BLaER1 treated with 17β-estradiol and CSF1 and Interleukin-3, amounts not matched to agents 10 nM and 100 nM (cell line): ENCODE measurements around the gene GNAS-AS1.

Source experiments
- H3K27ac ChIP-seq, 11 experiments: shearing (Covaris generic); formaldehyde crosslinking; 2 replicates each; pipeline ENCODE4 v1.8.1; 2022
- H3K27me3 ChIP-seq, 11 experiments: shearing (Covaris generic); formaldehyde crosslinking; 2 replicates each; pipeline ENCODE4 v1.8.1; 2022
- H3K36me3 ChIP-seq, 11 experiments: shearing (Covaris generic); formaldehyde crosslinking; 2 replicates each; pipeline ENCODE4 v1.8.1; 2022
- H3K4me1 ChIP-seq, 10 experiments: shearing (Covaris generic); formaldehyde crosslinking; 2 replicates each; pipeline ENCODE4 v1.8.1; 2022
- H3K4me2 ChIP-seq, 11 experiments: shearing (Covaris generic); formaldehyde crosslinking; 2 replicates each; pipeline ENCODE4 v1.8.1; 2022
- H3K4me3 ChIP-seq, 10 experiments: shearing (Covaris generic); formaldehyde crosslinking; 2 replicates each; pipeline ENCODE4 v1.8.1; 2022
- H3K9ac ChIP-seq, 11 experiments: shearing (Covaris generic); formaldehyde crosslinking; 2 replicates each; pipeline ENCODE4 v1.8.1; 2022
- H3K9me3 ChIP-seq, 11 experiments: shearing (Covaris generic); formaldehyde crosslinking; replicated peaks in 1 of 11; 2 replicates each; pipeline ENCODE4 v1.8.1; 2022
- H4K20me1 ChIP-seq, 11 experiments: shearing (Covaris generic); formaldehyde crosslinking; 2 replicates each; pipeline ENCODE4 v1.8.1; 2022
- Cebpa-rat ChIP-seq, 11 experiments: shearing (Covaris generic); IDR thresholded peaks; 2 replicates each; pipeline ENCODE4 v1.8.1; 2022

Gene GNAS-AS1

GRCh38 chr20:58797371-58798338, 53.0 kb downstream of the GNAS-AS1 start:
- H3K27ac ChIP-seq = no peak overlapping the region
- H3K36me3 ChIP-seq = no peaks in the 10 kb centered on the region
- no peak overlapping the region for H3K4me2 ChIP-seq

DNA sequence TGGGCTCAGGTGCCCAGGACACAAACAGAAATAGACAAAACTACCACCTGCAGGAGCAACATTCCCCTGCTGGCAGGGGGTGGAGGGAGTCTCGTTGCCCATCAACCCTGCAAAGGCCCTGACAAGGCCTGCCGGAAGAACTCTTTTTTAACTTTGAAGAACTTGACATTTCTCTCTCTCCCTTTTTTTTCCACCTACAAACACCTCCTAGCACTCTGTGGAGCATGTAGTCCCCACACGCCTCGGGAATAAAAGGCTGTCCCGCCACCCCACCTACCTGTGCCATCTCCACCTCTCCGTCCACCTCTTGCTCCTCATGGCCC, 54.8 kb downstream of the GNAS-AS1 start:
- H3K27me3 ChIP-seq = peaks cover 0 to 68% (median 0%) of the 10 kb centered on the region in 11 experiments; a peak in 10 of 22 replicates
- no peak overlapping the region for H3K4me2 ChIP-seq
- H3K9me3 ChIP-seq = no peaks in the 10 kb centered on the region
- H3K36me3 ChIP-seq = no peaks in the 10 kb centered on the region
- peaks cover 0 to 77% (median 6%) of the 10 kb centered on the region in 11 experiments; a peak in 13 of 22 replicates for H4K20me1 ChIP-seq
- no peak overlapping the region for H3K9ac ChIP-seq
- H3K4me1 ChIP-seq = peaks cover 10 to 26% (median 17%) of the 10 kb centered on the region in 10 experiments
- H3K27ac ChIP-seq = no peak overlapping the region
- TF ChIP-seq Cebpa-rat (IDR thresholded peaks at IDR 0.05) = no peak
- no peak overlapping the region for H3K4me3 ChIP-seq

More at GRCh38 chr20:58797371-58798338, 53.0 kb downstream of the GNAS-AS1 start:
- H3K4me1 ChIP-seq = peaks cover 0 to 8% (median 0%) of the 10 kb centered on the region in 10 experiments; a peak in 7 of 20 replicates
- no peak overlapping the region for H3K9ac ChIP-seq
- TF ChIP-seq Cebpa-rat (IDR thresholded peaks at IDR 0.05) = no peak
- no peak overlapping the region for H3K4me3 ChIP-seq
- no peaks in the 10 kb centered on the region for H3K9me3 ChIP-seq
- H4K20me1 ChIP-seq = peaks cover 0 to 59% (median 0%) of the 10 kb centered on the region in 11 experiments; a peak in 6 of 22 replicates
- peaks cover 0 to 50% (median 0%) of the 10 kb centered on the region in 11 experiments; a peak in 10 of 22 replicates for H3K27me3 ChIP-seq

GRCh38 chr20:58795181-58795922, 55.4 kb downstream of the GNAS-AS1 start:
- H3K27me3 ChIP-seq = peaks cover 0 to 69% (median 0%) of the 10 kb centered on the region in 11 experiments; a peak in 10 of 22 replicates

GRCh38 chr20:58794510-58795180, 56.1 kb downstream of the GNAS-AS1 start:
- H3K4me2 ChIP-seq = no peak overlapping the region
- H3K4me1 ChIP-seq = peaks cover 20 to 38% (median 30%) of the 10 kb centered on the region in 10 experiments
- H3K9ac ChIP-seq = no peak overlapping the region
- no peak for TF ChIP-seq Cebpa-rat (IDR thresholded peaks at IDR 0.05)
- no peaks in the 10 kb centered on the region for H3K36me3 ChIP-seq
- peaks cover 0 to 72% (median 0%) of the 10 kb centered on the region in 11 experiments; a peak in 10 of 22 replicates for H3K27me3 ChIP-seq
- no peaks in the 10 kb centered on the region for H3K9me3 ChIP-seq
- H3K4me3 ChIP-seq = no peak overlapping the region
- H4K20me1 ChIP-seq = peaks cover 0 to 79% (median 17%) of the 10 kb centered on the region in 11 experiments; a peak in 14 of 22 replicates
- no peak overlapping the region for H3K27ac ChIP-seq

More at GRCh38 chr20:58795181-58795922, 55.4 kb downstream of the GNAS-AS1 start:
- no peak for TF ChIP-seq Cebpa-rat (IDR thresholded peaks at IDR 0.05)
- H3K4me2 ChIP-seq = no peak overlapping the region
- peaks cover 0 to 76% (median 10%) of the 10 kb centered on the region in 11 experiments; a peak in 13 of 22 replicates for H4K20me1 ChIP-seq
- H3K4me1 ChIP-seq = peaks cover 16 to 31% (median 22%) of the 10 kb centered on the region in 10 experiments
- H3K27ac ChIP-seq = no peak overlapping the region
- no peak overlapping the region for H3K4me3 ChIP-seq
- H3K36me3 ChIP-seq = no peaks in the 10 kb centered on the region
- no peak overlapping the region for H3K9ac ChIP-seq
- no peaks in the 10 kb centered on the region for H3K9me3 ChIP-seq

DNA sequence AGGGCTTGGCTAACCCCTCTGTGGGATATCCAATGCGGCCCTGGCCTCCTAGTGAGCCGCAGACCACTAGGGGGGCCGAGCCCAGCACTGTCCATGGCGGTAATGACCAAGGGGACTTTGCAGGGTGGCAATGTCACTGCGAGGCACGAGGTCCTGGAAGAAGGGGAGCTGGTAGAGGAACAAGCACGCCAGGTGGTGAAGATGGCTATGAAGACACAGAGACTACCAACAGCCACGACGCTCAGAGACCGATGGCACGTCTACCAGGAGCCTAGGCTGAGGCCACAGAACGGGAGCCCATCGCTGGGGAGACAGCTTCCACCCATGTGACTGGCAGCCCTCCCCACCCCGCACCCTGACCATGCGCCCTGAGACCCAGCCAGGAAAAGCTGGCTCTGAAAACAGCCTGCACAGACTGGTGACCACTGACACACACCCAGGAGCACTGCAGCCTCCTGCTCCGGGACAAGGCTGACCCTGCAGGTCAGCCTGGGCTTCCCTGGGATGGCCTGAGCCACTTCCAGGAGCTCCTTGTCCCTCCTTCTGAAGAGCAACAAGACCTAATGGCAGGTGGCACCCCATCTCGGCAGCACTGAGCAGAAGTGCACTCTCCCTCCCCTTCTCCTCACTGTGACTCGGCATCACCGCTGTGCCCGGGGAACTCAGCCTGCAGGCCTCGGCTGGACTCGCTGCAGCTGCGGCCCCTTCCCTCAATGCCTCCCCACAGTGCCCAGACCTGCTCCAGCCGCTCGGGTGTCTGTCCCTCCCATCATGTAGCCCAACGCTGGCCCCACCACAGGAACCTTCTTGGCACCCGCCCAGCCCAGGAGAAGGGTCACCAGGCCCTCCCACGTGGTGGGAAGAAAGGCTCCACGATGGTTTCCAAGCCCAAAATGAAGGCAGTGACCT, 56.9 kb downstream of the GNAS-AS1 start:
- no peaks in the 10 kb centered on the region for H3K9me3 ChIP-seq
- no peak overlapping the region for H3K4me3 ChIP-seq
- H3K4me2 ChIP-seq = peak overlapping the region in 1 of 11 experiments; percentile 8; a peak in 2 of 22 replicates
- H3K27me3 ChIP-seq = peaks cover 0 to 81% (median 0%) of the 10 kb centered on the region in 11 experiments; a peak in 10 of 22 replicates
- no peak overlapping the region for H3K27ac ChIP-seq
- TF ChIP-seq Cebpa-rat (IDR thresholded peaks at IDR 0.05) = no peak
- H4K20me1 ChIP-seq = peaks cover 0 to 88% (median 23%) of the 10 kb centered on the region in 11 experiments; a peak in 14 of 22 replicates
- no peak overlapping the region for H3K9ac ChIP-seq
- H3K36me3 ChIP-seq = no peaks in the 10 kb centered on the region
- H3K4me1 ChIP-seq = peaks cover 29 to 47% (median 38%) of the 10 kb centered on the region in 10 experiments

- Histone ChIP-seq H4K20me1 (peaks cover 0 to 93% (median 23%) of the 10 kb centered on the region in 11 experiments; a peak in 14 of 22 replicates), H3K27ac (no peak overlapping the region), H3K9me3 (no peaks in the 10 kb centered on the region), H3K4me2 (peak overlapping the region in 8 of 11 experiments; percentile 83 to 91 (median 87); a peak in 15 of 22 replicates), H3K27me3 (peaks cover 0 to 92% (median 7%) of the 10 kb centered on the region in 11 experiments; a peak in 11 of 22 replicates), H3K9ac (no peak overlapping the region), H3K36me3 (no peaks in the 10 kb centered on the region), H3K4me1 (peaks cover 30 to 60% (median 51%) of the 10 kb centered on the region in 10 experiments), H3K4me3 (no peak overlapping the region)
- no peak for TF ChIP-seq Cebpa-rat (IDR thresholded peaks at IDR 0.05)
Observed at GRCh38 chr20:58792426-58792825, 58.3 kb downstream of the GNAS-AS1 start.

DNA sequence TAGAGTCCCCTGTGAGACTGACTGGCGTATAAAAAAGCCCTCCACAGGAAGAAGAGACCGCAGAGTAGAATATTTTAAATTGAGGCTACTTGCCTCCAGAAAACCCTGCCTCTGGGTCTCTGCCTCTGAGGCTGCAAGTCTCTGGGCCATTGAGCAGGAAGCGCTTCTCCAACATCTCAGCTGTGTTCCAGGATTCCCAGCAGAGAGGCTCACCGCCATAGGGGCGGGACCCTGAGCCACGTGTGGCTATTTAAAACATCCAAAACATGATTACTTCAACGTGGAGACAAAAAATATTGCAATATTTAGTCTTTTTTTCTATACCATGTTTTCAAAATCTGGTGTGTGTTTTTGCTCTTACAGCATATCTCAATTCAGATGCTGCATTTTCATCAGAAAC, 59.4 kb downstream of the GNAS-AS1 start:
- Histone ChIP-seq H3K4me2 (peak overlapping the region; percentile 77 to 91 (median 87)), H3K27me3 (peaks cover 0 to 98% (median 10%) of the 10 kb centered on the region in 11 experiments; a peak in 11 of 22 replicates)

More for the DNA sequence above, 59.4 kb downstream of the GNAS-AS1 start:
- Histone ChIP-seq H4K20me1 (peaks cover 0 to 90% (median 23%) of the 10 kb centered on the region in 11 experiments; a peak in 14 of 22 replicates), H3K36me3 (no peaks in the 10 kb centered on the region), H3K27ac (peak overlapping the region in 5 of 11 experiments; percentile 18 to 86 (median 70); a peak in 9 of 22 replicates), H3K4me1 (peaks cover 30 to 68% (median 58%) of the 10 kb centered on the region in 10 experiments), H3K4me3 (peak overlapping the region in 5 of 10 experiments; percentile 27 to 39 (median 31); a peak in 8 of 20 replicates), H3K9ac (peak overlapping the region in 5 of 11 experiments; percentile 1 to 77 (median 57); a peak in 9 of 22 replicates), H3K9me3 (no peaks in the 10 kb centered on the region)
- no peak for TF ChIP-seq Cebpa-rat (IDR thresholded peaks at IDR 0.05)
